Muscle of leg (tissue), 9 donors: ENCODE data around the gene SLC25A43. TPM values are rescaled to one million over a fixed set of nuclear protein-coding genes. Genes with fewer than 3 reads are reported as not detected.

ENCODE experiments used
- polyA plus RNA-seq, 8 donors: library from polyadenylated mRNA; unstranded; fragments of 120-200 nt; gene quantifications; one replicate each; pipeline versions ENCODE4 v1.2.1 to v1.2.3, GENCODE V29; 2013; ENCODE audit warnings: inconsistent platforms in 1 of 8, low replicate concordance in 1 of 8; ENCODE audit not compliant: insufficient read length in 8 of 8, insufficient read depth in 1 of 8
- total RNA-seq: library from RNA; stranded (reverse); fragments of 120-200 nt; gene quantifications from one replicate; pipeline ENCODE4 v1.2.4, GENCODE V29; 2013

Gene SLC25A43
- total and polyA plus RNA-seq, 9 donors = 3.9 to 11.7 (median 7.5) TPM

Other genes starting within 250 kb of the SLC25A43 start
- gene PGRMC1, start 163.1 kb upstream of the SLC25A43 start, total RNA-seq = 98.5 TPM
- 100 to 1,000 TPM in 5 of 8 donors, 10 to 100 TPM in 3; 86.7 to 148 (median 102) TPM for gene PGRMC1, start 163.1 kb upstream of the SLC25A43 start, polyA plus RNA-seq
- gene SLC25A5, start 69.1 kb downstream of the SLC25A43 start, total RNA-seq = 73.8 TPM
- gene SLC25A5, start 69.1 kb downstream of the SLC25A43 start, polyA plus RNA-seq = 100 to 1,000 TPM; 165 to 190 (median 176) TPM
- gene STEEP1, start 166.1 kb downstream of the SLC25A43 start, total RNA-seq = 28.6 TPM
- gene STEEP1, start 166.1 kb downstream of the SLC25A43 start, polyA plus RNA-seq = 10 to 100 TPM; 15.5 to 21.6 (median 16.2) TPM
- gene UBE2A, start 175.2 kb downstream of the SLC25A43 start, total RNA-seq = 28.6 TPM
- gene UBE2A, start 175.2 kb downstream of the SLC25A43 start, polyA plus RNA-seq = 10 to 100 TPM; 48.9 to 69.2 (median 56.9) TPM
- gene NKRF, start 207.1 kb downstream of the SLC25A43 start, total RNA-seq = 3.5 TPM
- gene NKRF, start 207.1 kb downstream of the SLC25A43 start, polyA plus RNA-seq = 1 to 10 TPM; 5.3 to 9.9 (median 6.9) TPM